PC-3 (cell line): ENCODE data around the gene HSD17B4.

Source experiments
- CTCF ChIP-seq: fragments of 300-600 bp; sonication (generic); conservative IDR thresholded peaks from 2 replicates; pipeline ENCODE4 v1.5.1; 2017; ENCODE audit warnings: antibody characterized with exemption, low read depth, mild to moderate bottlenecking, low read length
- EZH2 ChIP-seq: fragments of 300-600 bp; sonication (generic); IDR thresholded peaks from one replicate; pipeline ENCODE4 v1.6.1; 2017; ENCODE audit warnings: antibody characterized with exemption, mild to moderate bottlenecking, low read length; ENCODE audit not compliant: unreplicated experiment
- EZH2phosphoT487 ChIP-seq: fragments of 300-600 bp; sonication (generic); IDR thresholded peaks from 2 replicates; pipeline ENCODE4 v1.6.1; 2018; ENCODE audit warnings: mild to moderate bottlenecking, antibody characterized with exemption, low read length, borderline replicate concordance

GRCh38 chr5:119439140-119439631 is 13.1 kb upstream of the HSD17B4 start:
- no peak for TF ChIP-seq CTCF
- TF ChIP-seq EZH2phosphoT487, result no peak
- TF ChIP-seq EZH2, result no peak
